NK-92 (cell line): Measurements from ENCODE around the gene FGF21.
"Not testable (repeated sequence)": the region's sequence is repeated elsewhere in the genome, so short reads cannot be mapped to it uniquely, and the experiment has no call there.

Source experiments
- DNase-seq: peaks from one replicate; lab custom pipeline; 2025; ENCODE audit not compliant: unreplicated experiment; lab: John Stamatoyannopoulos, UW

FGF21 gene

GRCh38 chr19:48751845-48752495 lies 3.4 kb upstream of the FGF21 start:
- DNase-seq, result no peak

GRCh38 chr19:48752496-48753365 lies 2.6 kb upstream of the FGF21 start, which contains the start of gene FUT1:
Gene FUT1, minus strand, starts transcription at chr19:48752641. Its CDS starts 1,360 bp downstream, at chr19:48751281.
- no peak for DNase-seq

- DNase-seq, result no peak
Measured at GRCh38 chr19:48755787-48756186, 463 bp downstream of the FGF21 start.

GRCh38 chr19:48756212-48756611 lies 888 bp downstream of the FGF21 start:
- DNase-seq, result no peak

- DNase-seq, result no peak
Measured at GRCh38 chr19:48756686-48757085, 1.4 kb downstream of the FGF21 start.

GRCh38 chr19:48757089-48757675 lies 1.9 kb downstream of the FGF21 start:
- DNase-seq, result no peak

GRCh38 chr19:48757741-48758144 lies 2.4 kb downstream of the FGF21 start:
- no peak for DNase-seq

GRCh38 chr19:48760504-48761205 lies 5.3 kb downstream of the FGF21 start:
- DNase-seq, result no peak

GRCh38 chr19:48765816-48766215 lies 10.5 kb downstream of the FGF21 start:
- DNase-seq, result not testable (repeated sequence)

GRCh38 chr19:48768171-48768753 lies 12.9 kb downstream of the FGF21 start:
- DNase-seq, result not testable (repeated sequence)

- DNase-seq, result no peak
Measured at GRCh38 chr19:48768994-48769713, 13.8 kb downstream of the FGF21 start.

- DNase-seq, result no peak
Measured at GRCh38 chr19:48770266-48770665, 14.9 kb downstream of the FGF21 start.

- DNase-seq, result no peak
Measured at GRCh38 chr19:48770734-48771472, 15.6 kb downstream of the FGF21 start.

GRCh38 chr19:48772503-48772953 lies 17.2 kb downstream of the FGF21 start:
- no peak for DNase-seq

- no peak for DNase-seq
Measured at GRCh38 chr19:48777139-48777538, 21.8 kb downstream of the FGF21 start.

GRCh38 chr19:48777720-48778119 lies 22.4 kb downstream of the FGF21 start:
- DNase-seq, result no peak

- no peak for DNase-seq
Measured at GRCh38 chr19:48779636-48780035, 24.3 kb downstream of the FGF21 start.

GRCh38 chr19:48780631-48781391 lies 25.5 kb downstream of the FGF21 start:
- DNase-seq, result no peak

GRCh38 chr19:48784527-48784926 lies 29.2 kb downstream of the FGF21 start:
- DNase-seq, result no peak
